HUDEP-2 (cell line): Measurements from ENCODE around the gene PCDHGA6.

Experiments used
- DNase-seq, 76 experiments: peaks; one replicate each; lab custom pipeline; 2025; ENCODE audit not compliant: unreplicated experiment in 76 of 76; lab: John Stamatoyannopoulos, UW

Gene PCDHGA6

GRCh38 chr5:141359790-141360426 lies 13.8 kb upstream of the PCDHGA6 start, which contains the start of gene PCDHGB2:
PCDHGB2 (plus strand) TSS chr5:141359994; CDS start chr5:141360136, 142 bp downstream.
- DNase-seq: no peak

GRCh38 chr5:141360685-141361084 lies 13.0 kb upstream of the PCDHGA6 start:
- no peak for DNase-seq

- no peak for DNase-seq
Observed at GRCh38 chr5:141362719-141363118, 11.0 kb upstream of the PCDHGA6 start.

- no peak for DNase-seq
Observed at GRCh38 chr5:141363952-141364660, 9.6 kb upstream of the PCDHGA6 start, which contains the start of gene PCDHGA5. PCDHGA5 (plus strand) TSS chr5:141364162; CDS start chr5:141364331, 169 bp downstream.

- DNase-seq: no peak
Observed at GRCh38 chr5:141366016-141366896, 7.4 kb upstream of the PCDHGA6 start.

- peak in 18 of 76 experiments; percentile 1 to 38 (median 12) for DNase-seq
Observed at GRCh38 chr5:141369994-141370848, 3.5 kb upstream of the PCDHGA6 start, which contains the start of gene PCDHGB3. PCDHGB3 (plus strand) TSS chr5:141370242; CDS start chr5:141370395, 153 bp downstream.

GRCh38 chr5:141371572-141372475 lies 1.9 kb upstream of the PCDHGA6 start:
- no peak for DNase-seq

GRCh38 chr5:141374627-141375026 lies 936 bp downstream of the PCDHGA6 start:
- no peak for DNase-seq

GRCh38 chr5:141375444-141376155 lies 1.9 kb downstream of the PCDHGA6 start:
- peak in 1 of 76 experiments; percentile 3 for DNase-seq

- no peak for DNase-seq
Observed at GRCh38 chr5:141382469-141383294, 9.0 kb downstream of the PCDHGA6 start, which contains the start of gene PCDHGA7. PCDHGA7 (plus strand) TSS chr5:141382742; CDS start chr5:141382900, 158 bp downstream.

GRCh38 chr5:141383345-141383744 lies 9.7 kb downstream of the PCDHGA6 start:
- DNase-seq: no peak

- DNase-seq: no peak
Observed at GRCh38 chr5:141384471-141385267, 11.0 kb downstream of the PCDHGA6 start.

- DNase-seq: peak in 2 of 76 experiments; percentile 3 to 15
Observed at GRCh38 chr5:141387557-141388311, 14.0 kb downstream of the PCDHGA6 start, which contains the start of gene PCDHGB4. PCDHGB4 (plus strand) TSS chr5:141387698; CDS start chr5:141387885, 187 bp downstream.

- DNase-seq: no peak
Observed at GRCh38 chr5:141388661-141389060, 15.0 kb downstream of the PCDHGA6 start.

GRCh38 chr5:141389153-141390042 lies 15.7 kb downstream of the PCDHGA6 start:
- no peak for DNase-seq
